K562 (cell line): ENCODE data around the gene EAF1. TPM values are rescaled to one million over a fixed set of nuclear protein-coding genes. Genes with fewer than 3 reads are reported as not detected.

Source experiments
- ETV1 ChIP-seq: fragments of 450-650 bp; conservative IDR thresholded peaks from 2 replicates; pipeline ENCODE4 v1.6.1; 2016; ENCODE audit warnings: missing genetic modification characterization, control low read depth, low read depth, missing compliant biosample characterization
- JUND ChIP-seq, 2 experiments: IDR thresholded peaks; 2 replicates in 1 of 2; 3 replicates in 1 of 2; pipeline ENCODE4 v1.6.1; 2011; ENCODE audit warnings: borderline replicate concordance in 2 of 2, low read depth in 2 of 2, low read length in 2 of 2, improper control_type of control experiment in 1 of 2, missing biosample characterization in 1 of 2, missing genetic modification characterization in 1 of 2, missing genetic modification reagents in 1 of 2
- MEF2A ChIP-seq: IDR thresholded peaks from 2 replicates; pipeline ENCODE4 v1.6.1; 2011; ENCODE audit warnings: low read depth, mild to moderate bottlenecking, low read length, moderate library complexity; ENCODE audit not compliant: control insufficient read depth
- NCOA4 ChIP-seq: fragments of 450-650 bp; IDR thresholded peaks from 2 replicates; pipeline ENCODE4 v1.6.1; 2018; ENCODE audit warnings: mild to moderate bottlenecking; ENCODE audit not compliant: partially characterized antibody
- PTTG1 ChIP-seq: fragments of 450-650 bp; IDR thresholded peaks from 2 replicates; pipeline ENCODE4 v1.6.1; 2016; ENCODE audit warnings: low read depth, mild to moderate bottlenecking, missing genetic modification characterization, missing compliant biosample characterization
- SRSF1 ChIP-seq: fragments of 200-400 bp; formaldehyde crosslinking; IDR thresholded peaks from 2 replicates; pipeline ENCODE4 v1.6.1; 2017; ENCODE audit warnings: mild to moderate bottlenecking, low read depth, low read length, moderate library complexity
- ZNF584 ChIP-seq: fragments of 200-800 bp; sonication (Bioruptor generic); IDR thresholded peaks from 2 replicates; pipeline ENCODE4 v1.6.1; 2016; ENCODE audit warnings: low read depth, mild to moderate bottlenecking, missing genetic modification characterization, missing compliant biosample characterization
- polyA plus RNA-seq, 8 experiments: library from polyadenylated mRNA; depleted of rRNA in 4 of 8; stranded (reverse) in 5 of 8; unstranded in 3 of 8; fragments of >200 nt; fragmentation: Nextera tagmentation in 2 of 8; fragmentation: Illumina TruSeq in 1 of 8; extraction: Ambion mirVana in 2 of 8; extraction: Trizol in 1 of 8; gene quantifications; 2 replicates each; pipeline versions ENCODE4 v1.2.1 to v1.2.3, GENCODE V29; 2011 to 2014; ENCODE audit warnings: inconsistent platforms in 1 of 8, missing spikeins in 1 of 8
- total RNA-seq, 7 experiments: library from RNA; depleted of rRNA in 6 of 7; stranded (reverse); fragments of >200 nt in 6 of 7; fragmentation: Illumina TruSeq in 2 of 7; extraction: Trizol in 2 of 7; gene quantifications; 2 replicates each; pipeline versions ENCODE4 v1.2.1 to v1.2.3, GENCODE V29; 2011 to 2021; ENCODE audit warnings: low replicate concordance in 1 of 7
- TF ChIP-seq, protein P1 (sequence below), 2 experiments: fragments of 450-650 bp; IDR thresholded peaks; 2 replicates each; pipeline ENCODE4 v1.6.1; 2018; ENCODE audit warnings: mild to moderate bottlenecking in 2 of 2, low read depth in 1 of 2; ENCODE audit not compliant: partially characterized antibody in 2 of 2
- TF ChIP-seq, protein P2 (sequence below): sonication (generic); formaldehyde crosslinking; IDR thresholded peaks from 2 replicates; pipeline ENCODE4 v1.9.0; 2022; ENCODE audit warnings: mild to moderate bottlenecking, missing genetic modification reagents
- TF ChIP-seq, protein P3 (sequence below): fragments of 450-650 bp; IDR thresholded peaks from 2 replicates; pipeline ENCODE4 v1.6.1; 2017; ENCODE audit warnings: antibody characterized with exemption, mild to moderate bottlenecking
- TF ChIP-seq, protein P4 (sequence below): fragments of 450-650 bp; conservative IDR thresholded peaks from 2 replicates; pipeline ENCODE4 v1.6.1; 2016; ENCODE audit warnings: missing genetic modification characterization, low read depth, mild to moderate bottlenecking, missing compliant biosample characterization, moderate library complexity

The EAF1 gene
- total and polyA plus RNA-seq, 9 of the 15 experiments (the other 6 are each of a cell fraction or from before 2014, with no cell fraction given), result 7.0 to 26.8 (median 20.4) TPM

DNA sequence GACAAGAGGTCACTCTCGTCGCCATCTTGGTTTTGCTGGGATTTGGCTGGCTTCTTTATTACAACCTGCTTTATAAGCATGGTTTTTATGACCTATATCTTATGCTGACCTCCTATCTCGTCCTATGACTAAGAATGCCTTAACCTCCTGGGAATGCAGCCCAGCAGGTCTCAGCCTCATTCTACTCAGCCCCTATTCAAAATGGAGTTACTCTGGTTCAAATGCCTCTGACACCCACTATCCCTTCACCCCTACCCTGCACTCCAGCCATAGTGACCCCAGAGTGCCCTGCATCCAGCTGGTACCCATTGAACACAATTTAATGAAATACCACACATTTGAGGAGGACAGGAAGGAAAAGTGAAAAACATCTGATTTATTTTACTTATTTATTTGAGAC lies 23.4 kb upstream of the EAF1 start (continued):
- TF ChIP-seq, protein P1, sequence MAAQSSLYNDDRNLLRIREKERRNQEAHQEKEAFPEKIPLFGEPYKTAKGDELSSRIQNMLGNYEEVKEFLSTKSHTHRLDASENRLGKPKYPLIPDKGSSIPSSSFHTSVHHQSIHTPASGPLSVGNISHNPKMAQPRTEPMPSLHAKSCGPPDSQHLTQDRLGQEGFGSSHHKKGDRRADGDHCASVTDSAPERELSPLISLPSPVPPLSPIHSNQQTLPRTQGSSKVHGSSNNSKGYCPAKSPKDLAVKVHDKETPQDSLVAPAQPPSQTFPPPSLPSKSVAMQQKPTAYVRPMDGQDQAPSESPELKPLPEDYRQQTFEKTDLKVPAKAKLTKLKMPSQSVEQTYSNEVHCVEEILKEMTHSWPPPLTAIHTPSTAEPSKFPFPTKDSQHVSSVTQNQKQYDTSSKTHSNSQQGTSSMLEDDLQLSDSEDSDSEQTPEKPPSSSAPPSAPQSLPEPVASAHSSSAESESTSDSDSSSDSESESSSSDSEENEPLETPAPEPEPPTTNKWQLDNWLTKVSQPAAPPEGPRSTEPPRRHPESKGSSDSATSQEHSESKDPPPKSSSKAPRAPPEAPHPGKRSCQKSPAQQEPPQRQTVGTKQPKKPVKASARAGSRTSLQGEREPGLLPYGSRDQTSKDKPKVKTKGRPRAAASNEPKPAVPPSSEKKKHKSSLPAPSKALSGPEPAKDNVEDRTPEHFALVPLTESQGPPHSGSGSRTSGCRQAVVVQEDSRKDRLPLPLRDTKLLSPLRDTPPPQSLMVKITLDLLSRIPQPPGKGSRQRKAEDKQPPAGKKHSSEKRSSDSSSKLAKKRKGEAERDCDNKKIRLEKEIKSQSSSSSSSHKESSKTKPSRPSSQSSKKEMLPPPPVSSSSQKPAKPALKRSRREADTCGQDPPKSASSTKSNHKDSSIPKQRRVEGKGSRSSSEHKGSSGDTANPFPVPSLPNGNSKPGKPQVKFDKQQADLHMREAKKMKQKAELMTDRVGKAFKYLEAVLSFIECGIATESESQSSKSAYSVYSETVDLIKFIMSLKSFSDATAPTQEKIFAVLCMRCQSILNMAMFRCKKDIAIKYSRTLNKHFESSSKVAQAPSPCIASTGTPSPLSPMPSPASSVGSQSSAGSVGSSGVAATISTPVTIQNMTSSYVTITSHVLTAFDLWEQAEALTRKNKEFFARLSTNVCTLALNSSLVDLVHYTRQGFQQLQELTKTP (IDR thresholded peaks at IDR 0.05; ENCODE audit: low read depth in 1 of 2, partially characterized antibody in 2 of 2), result no peak
- TF ChIP-seq, protein P2, sequence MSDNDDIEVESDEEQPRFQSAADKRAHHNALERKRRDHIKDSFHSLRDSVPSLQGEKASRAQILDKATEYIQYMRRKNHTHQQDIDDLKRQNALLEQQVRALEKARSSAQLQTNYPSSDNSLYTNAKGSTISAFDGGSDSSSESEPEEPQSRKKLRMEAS, result no peak
- TF ChIP-seq MEF2A (no peak), ZNF584 (CRISPR knock-in tag) (0 out of 2 replicates have a peak, but pooled peaks have one; percentile 47), ETV1 (tag) (peak; percentile 32; the same call in 1 of the 2 replicates), NCOA4 (no peak), SRSF1 (no peak), JUND (IDR thresholded peaks at IDR 0.05; ENCODE audit: borderline replicate concordance, low read depth, low read length) (no peak), JUND (tag; IDR thresholded peaks at IDR 0.05; ENCODE audit: borderline replicate concordance, low read depth, low read length) (no peak), PTTG1 (peak; percentile 86)
- TF ChIP-seq, protein P3, sequence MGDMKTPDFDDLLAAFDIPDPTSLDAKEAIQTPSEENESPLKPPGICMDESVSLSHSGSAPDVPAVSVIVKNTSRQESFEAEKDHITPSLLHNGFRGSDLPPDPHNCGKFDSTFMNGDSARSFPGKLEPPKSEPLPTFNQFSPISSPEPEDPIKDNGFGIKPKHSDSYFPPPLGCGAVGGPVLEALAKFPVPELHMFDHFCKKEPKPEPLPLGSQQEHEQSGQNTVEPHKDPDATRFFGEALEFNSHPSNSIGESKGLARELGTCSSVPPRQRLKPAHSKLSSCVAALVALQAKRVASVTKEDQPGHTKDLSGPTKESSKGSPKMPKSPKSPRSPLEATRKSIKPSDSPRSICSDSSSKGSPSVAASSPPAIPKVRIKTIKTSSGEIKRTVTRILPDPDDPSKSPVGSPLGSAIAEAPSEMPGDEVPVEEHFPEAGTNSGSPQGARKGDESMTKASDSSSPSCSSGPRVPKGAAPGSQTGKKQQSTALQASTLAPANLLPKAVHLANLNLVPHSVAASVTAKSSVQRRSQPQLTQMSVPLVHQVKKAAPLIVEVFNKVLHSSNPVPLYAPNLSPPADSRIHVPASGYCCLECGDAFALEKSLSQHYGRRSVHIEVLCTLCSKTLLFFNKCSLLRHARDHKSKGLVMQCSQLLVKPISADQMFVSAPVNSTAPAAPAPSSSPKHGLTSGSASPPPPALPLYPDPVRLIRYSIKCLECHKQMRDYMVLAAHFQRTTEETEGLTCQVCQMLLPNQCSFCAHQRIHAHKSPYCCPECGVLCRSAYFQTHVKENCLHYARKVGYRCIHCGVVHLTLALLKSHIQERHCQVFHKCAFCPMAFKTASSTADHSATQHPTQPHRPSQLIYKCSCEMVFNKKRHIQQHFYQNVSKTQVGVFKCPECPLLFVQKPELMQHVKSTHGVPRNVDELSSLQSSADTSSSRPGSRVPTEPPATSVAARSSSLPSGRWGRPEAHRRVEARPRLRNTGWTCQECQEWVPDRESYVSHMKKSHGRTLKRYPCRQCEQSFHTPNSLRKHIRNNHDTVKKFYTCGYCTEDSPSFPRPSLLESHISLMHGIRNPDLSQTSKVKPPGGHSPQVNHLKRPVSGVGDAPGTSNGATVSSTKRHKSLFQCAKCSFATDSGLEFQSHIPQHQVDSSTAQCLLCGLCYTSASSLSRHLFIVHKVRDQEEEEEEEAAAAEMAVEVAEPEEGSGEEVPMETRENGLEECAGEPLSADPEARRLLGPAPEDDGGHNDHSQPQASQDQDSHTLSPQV, result peak; percentile 39; the same call in 1 of the 2 replicates
- TF ChIP-seq, protein P4, sequence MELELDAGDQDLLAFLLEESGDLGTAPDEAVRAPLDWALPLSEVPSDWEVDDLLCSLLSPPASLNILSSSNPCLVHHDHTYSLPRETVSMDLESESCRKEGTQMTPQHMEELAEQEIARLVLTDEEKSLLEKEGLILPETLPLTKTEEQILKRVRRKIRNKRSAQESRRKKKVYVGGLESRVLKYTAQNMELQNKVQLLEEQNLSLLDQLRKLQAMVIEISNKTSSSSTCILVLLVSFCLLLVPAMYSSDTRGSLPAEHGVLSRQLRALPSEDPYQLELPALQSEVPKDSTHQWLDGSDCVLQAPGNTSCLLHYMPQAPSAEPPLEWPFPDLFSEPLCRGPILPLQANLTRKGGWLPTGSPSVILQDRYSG (tag), result peak; percentile 75; the same call in 1 of the 2 replicates
